Small intestine (tissue), 7 donors: Measurements from ENCODE around the gene LAMB2. TPM values are rescaled to one million over a fixed set of nuclear protein-coding genes. Genes with fewer than 3 reads are reported as not detected.

ENCODE experiments used
- DNase-seq, 2 donors: peaks; one replicate each; pipeline versions ENCODE4 v3.0.0 to v3.0.0-alpha.2; 2013
- FAIRE-seq: peaks from 2 replicates; lab custom pipeline; 2012; peaks lifted over from hg19 to GRCh38; lab: Jason Lieb, UNC
- H3K27ac ChIP-seq, 3 donors: one replicate each; pipeline ENCODE4 v1.5.1; 2013; ENCODE audit warnings: low read length in 2 of 3, mild to moderate bottlenecking in 2 of 3, control low read depth in 1 of 3, inconsistent platforms in 1 of 3, low read depth in 1 of 3, moderate library complexity in 1 of 3
- H3K27me3 ChIP-seq, 3 donors: one replicate each; pipeline ENCODE4 v1.6.1; 2013; ENCODE audit warnings: low read length in 3 of 3, inconsistent platforms in 1 of 3; ENCODE audit not compliant: control insufficient read depth in 3 of 3, insufficient read depth in 3 of 3
- H3K36me3 ChIP-seq, 3 donors: one replicate each; pipeline ENCODE4 v1.6.1; 2013; ENCODE audit warnings: low read length in 3 of 3, inconsistent platforms in 1 of 3, low read depth in 1 of 3, mild to moderate bottlenecking in 1 of 3, moderate library complexity in 1 of 3; ENCODE audit not compliant: control insufficient read depth in 3 of 3, insufficient read depth in 2 of 3
- H3K4me1 ChIP-seq, 3 donors: one replicate each; pipeline ENCODE4 v1.6.1; 2013; ENCODE audit warnings: low read length in 2 of 3, inconsistent platforms in 1 of 3, low read depth in 1 of 3, mild to moderate bottlenecking in 1 of 3, moderate library complexity in 1 of 3; ENCODE audit not compliant: control insufficient read depth in 3 of 3, insufficient read depth in 2 of 3
- H3K4me3 ChIP-seq, 3 donors: one replicate each; pipeline ENCODE4 v1.5.1; 2013; ENCODE audit warnings: low read length in 3 of 3, control low read depth in 1 of 3, inconsistent platforms in 1 of 3, low read depth in 1 of 3, mild to moderate bottlenecking in 1 of 3, moderate library complexity in 1 of 3
- H3K9me3 ChIP-seq, 2 donors: one replicate each; pipeline ENCODE4 v1.6.1; 2013; ENCODE audit warnings: low read depth in 1 of 2, low read length in 1 of 2; ENCODE audit not compliant: control insufficient read depth in 2 of 2, insufficient read depth in 1 of 2
- WGBS, 3 donors: extraction: QIAGEN DNeasy Blood & Tissue Kit; methylation state at CpG; one replicate each; pipeline ENCODE4 v1.1.7; 2013; 5-methylcytosine and 5-hydroxymethylcytosine counted together
- polyA plus RNA-seq, 4 donors: library from polyadenylated mRNA; stranded (reverse) in 3 of 4; unstranded in 1 of 4; fragments of 200-250 nt in 3 of 4; fragments of 120-200 nt in 1 of 4; gene quantifications; one replicate each; pipeline versions ENCODE4 v1.2.1 to v1.2.3, GENCODE V29; 2013
- donor health status: healthy with polysubstance abuse.
- donor health status: control.
- donor health status: control.
- donor health status: Bipolar disorder and iron deficiency.
- donor health status: healthy.

The LAMB2 gene
- polyA plus RNA-seq, 4 donors: 124 to 598 (median 246) TPM

DNA sequence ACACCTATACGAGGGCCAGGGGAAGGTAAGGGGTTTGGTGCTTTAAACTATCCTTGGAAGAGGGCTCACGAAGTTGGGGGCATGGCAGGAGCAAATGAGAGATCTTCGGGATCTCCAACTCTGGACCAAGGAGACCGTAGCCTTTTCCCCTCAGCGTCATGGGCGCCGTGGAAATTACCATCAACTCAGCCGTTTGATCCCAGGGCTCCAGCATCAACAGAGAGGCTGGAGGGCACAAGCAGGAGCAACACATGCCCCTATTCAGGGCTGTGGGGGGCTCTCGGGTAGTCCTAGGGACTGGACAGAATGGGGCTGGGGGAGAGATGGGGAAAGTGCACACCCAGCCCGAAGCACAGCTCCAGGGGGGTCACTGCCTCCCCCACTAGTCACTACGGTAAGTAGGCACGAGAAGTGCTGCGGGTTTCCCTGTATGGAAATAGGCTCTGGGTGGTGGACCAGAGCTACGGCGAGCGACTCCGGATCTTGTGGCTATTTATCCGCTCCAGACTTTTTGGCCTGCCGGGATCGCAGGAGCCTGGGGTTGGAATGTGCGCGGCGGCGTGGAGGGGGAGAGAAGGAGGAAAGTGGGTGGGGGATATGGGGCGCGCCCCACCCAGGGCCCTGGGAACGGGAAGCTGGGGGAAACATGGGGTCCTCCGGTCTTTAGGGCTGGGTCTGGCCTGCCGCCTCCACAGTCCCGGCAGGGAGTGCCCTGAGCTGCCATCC, 539 bp upstream of the LAMB2 start:
- no peaks in the 10 kb centered on the region for H3K27me3 ChIP-seq
- peak overlapping the region; percentile 8 to 77 (median 51) for H3K27ac ChIP-seq
- DNase-seq (peak; percentile 86 to 94), FAIRE-seq (no peak)
- peaks cover 0 to 37% (median 0%) of the 10 kb centered on the region in 3 donors for H3K36me3 ChIP-seq
- no peaks in the 10 kb centered on the region for H3K9me3 ChIP-seq
- WGBS, 3 donors: 2 to 9% (median 4%) methylated on average over 29 to 30 of the region's 30 CpGs
- peaks cover 0 to 16% (median 4%) of the 10 kb centered on the region in 3 donors for H3K4me1 ChIP-seq
- H3K4me3 ChIP-seq: peak overlapping the region in 2 of 3 donors; percentile 54 to 56

DNA sequence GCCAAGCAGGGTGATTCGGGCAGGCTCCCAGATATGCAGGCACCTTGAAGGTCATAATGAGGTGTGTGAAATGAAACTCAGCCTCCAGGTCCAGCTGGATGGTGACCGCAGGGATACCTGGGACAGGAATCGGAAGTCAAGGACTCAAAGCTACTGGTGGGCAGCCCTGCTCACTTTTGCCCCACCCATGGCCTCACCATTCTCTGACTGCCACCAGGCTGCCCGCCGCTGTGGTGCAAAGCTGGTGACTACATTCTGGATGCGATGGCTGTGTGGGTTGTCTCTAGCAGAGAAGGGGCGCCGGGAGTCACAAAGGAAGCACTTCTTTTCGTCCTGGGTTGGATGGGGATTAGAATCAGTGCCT, 795 bp downstream of the LAMB2 start:
- 56 to 62% (median 58%) methylated on average over 9 of the region's 9 CpGs for WGBS, 3 donors
- peak overlapping the region in 2 of 3 donors; percentile 51 to 92 for H3K27ac ChIP-seq
- peaks cover 0 to 16% (median 4%) of the 10 kb centered on the region in 3 donors for H3K4me1 ChIP-seq

DNA sequence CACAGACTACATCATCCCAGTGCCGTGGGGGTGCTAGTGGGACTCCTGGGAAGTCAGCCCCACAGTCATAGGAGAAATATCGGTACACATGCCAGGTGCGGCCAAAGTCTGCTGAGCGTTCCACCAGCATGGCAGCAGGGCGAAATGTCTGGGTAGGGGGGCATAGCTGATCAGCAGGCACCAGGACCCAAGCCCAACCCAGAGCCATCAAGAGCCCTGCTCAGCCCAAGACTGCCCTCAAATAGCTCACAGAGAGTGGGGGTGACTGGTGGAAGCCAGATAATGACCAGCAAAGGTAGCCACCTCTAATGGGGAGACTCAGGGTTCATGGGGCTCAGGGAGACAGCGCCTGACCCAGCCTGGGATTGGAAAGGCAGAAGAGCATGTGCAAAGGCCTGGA, 1.3 kb downstream of the LAMB2 start:
- WGBS, 3 donors: 90 to 93% (median 91%) methylated on average over 6 of the region's 6 CpGs
- Histone ChIP-seq H3K27me3 (no peaks in the 10 kb centered on the region), H3K4me3 (peak overlapping the region in 1 of 3 donors; percentile 54), H3K36me3 (peaks cover 0 to 47% (median 0%) of the 10 kb centered on the region in 3 donors), H3K27ac (peak overlapping the region in 1 of 3 donors; percentile 92), H3K4me1 (peaks cover 0 to 16% (median 4%) of the 10 kb centered on the region in 3 donors), H3K9me3 (no peaks in the 10 kb centered on the region)
- DNase-seq (no peak), FAIRE-seq (no peak)

More for the DNA sequence above, 795 bp downstream of the LAMB2 start:
- Histone ChIP-seq H3K4me3 (peak overlapping the region in 2 of 3 donors; percentile 54 to 56), H3K27me3 (no peaks in the 10 kb centered on the region), H3K9me3 (no peaks in the 10 kb centered on the region), H3K36me3 (peaks cover 0 to 42% (median 0%) of the 10 kb centered on the region in 3 donors)
- FAIRE-seq (no peak), DNase-seq (no peak)

DNA sequence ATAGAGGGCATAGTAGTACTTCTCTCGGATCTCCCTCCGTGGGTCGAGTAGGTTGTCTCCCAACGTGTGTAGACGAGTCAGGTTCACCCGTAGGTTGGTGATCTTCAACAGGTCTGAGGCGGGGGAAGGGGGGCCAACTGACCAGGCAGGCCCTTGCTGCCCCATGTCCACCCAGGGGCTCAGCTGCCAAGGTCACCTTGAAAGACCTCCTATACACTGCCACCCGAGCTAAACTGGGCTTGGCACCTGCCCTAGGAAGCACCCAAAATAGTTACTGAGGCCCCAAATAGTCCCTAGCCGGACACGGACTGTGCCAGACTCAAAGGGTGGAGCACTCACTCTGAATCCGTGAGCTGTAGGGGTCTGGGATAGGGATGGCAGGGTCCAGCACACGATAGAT, 1.8 kb downstream of the LAMB2 start:
- Histone ChIP-seq H3K36me3 (peaks cover 0 to 52% (median 0%) of the 10 kb centered on the region in 3 donors), H3K4me1 (peaks cover 0 to 16% (median 4%) of the 10 kb centered on the region in 3 donors), H3K9me3 (no peaks in the 10 kb centered on the region), H3K4me3 (no peak overlapping the region), H3K27me3 (no peaks in the 10 kb centered on the region), H3K27ac (no peak overlapping the region)
- WGBS, 3 donors: 80 to 91% (median 82%) methylated on average over 12 of the region's 12 CpGs
- FAIRE-seq (no peak), DNase-seq (no peak)

DNA sequence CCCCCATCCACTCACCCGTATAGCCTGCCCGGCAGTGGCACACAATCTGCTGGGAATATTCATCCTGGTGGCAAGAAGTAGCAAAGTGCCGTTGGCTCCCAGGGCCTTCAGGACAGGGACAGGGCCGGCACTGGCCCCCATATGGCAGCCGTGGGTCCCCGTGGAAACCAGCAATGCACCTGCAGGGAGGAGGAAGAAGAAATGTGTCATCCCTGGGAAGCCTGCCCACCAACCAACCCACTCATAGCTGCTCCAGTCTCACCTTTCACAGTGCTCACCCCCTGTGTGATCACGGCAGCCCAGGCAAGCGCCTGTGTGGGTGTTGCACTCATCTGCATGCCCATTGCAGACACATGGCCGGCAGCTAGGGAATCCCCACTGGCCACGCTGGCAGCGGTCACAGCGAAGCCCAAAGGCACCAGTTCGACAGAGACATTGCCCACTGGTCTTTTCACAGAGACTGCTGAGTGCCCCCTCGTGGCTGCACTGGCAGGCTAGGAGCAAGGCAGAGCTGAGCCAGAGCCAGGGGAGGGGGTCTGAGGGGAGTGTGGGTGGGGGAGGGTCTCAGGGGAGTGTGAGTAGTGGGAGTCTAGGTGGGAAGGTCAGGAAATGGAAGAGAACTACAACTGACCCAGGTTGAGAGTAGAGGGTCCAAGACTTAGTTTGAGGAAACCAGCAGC, 7.7 kb downstream of the LAMB2 start:
- Histone ChIP-seq H3K4me1 (no peaks in the 10 kb centered on the region), H3K9me3 (no peaks in the 10 kb centered on the region), H3K36me3 (peaks cover 0 to 84% (median 0%) of the 10 kb centered on the region in 3 donors), H3K27ac (no peak overlapping the region), H3K27me3 (no peaks in the 10 kb centered on the region), H3K4me3 (no peak overlapping the region)
- WGBS, 3 donors: 79 to 82% (median 82%) methylated on average over 14 of the region's 14 CpGs
- DNase-seq (no peak), FAIRE-seq (no peak)

DNA sequence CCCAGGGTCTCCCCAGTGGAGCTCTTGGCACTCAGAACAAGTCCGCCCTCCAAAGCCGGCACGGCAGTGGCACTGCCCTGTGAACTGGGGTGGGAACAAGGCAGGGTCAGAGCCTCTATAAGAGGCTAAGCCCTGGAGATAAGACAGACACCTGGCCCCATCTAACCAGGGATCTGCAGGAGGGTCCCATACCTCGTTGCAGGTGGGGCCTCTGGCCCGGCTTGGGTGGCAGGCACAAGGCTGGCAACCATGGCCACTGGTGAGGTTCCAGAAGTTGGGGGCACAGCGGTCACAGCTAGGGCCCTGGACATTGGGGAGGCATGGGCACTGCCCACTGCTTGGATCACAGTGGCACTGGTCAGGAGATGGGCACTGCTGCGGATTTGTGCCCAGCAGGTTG, 8.6 kb downstream of the LAMB2 start:
- Histone ChIP-seq H3K9me3 (no peaks in the 10 kb centered on the region), H3K4me1 (peaks cover 0 to 8% (median 5%) of the 10 kb centered on the region in 3 donors), H3K27ac (no peak overlapping the region), H3K36me3 (peaks cover 0 to 79% (median 0%) of the 10 kb centered on the region in 3 donors), H3K4me3 (no peak overlapping the region), H3K27me3 (no peaks in the 10 kb centered on the region)
- WGBS, 3 donors: 76 to 86% (median 77%) methylated on average over 7 of the region's 7 CpGs
- FAIRE-seq (no peak), DNase-seq (no peak)

DNA sequence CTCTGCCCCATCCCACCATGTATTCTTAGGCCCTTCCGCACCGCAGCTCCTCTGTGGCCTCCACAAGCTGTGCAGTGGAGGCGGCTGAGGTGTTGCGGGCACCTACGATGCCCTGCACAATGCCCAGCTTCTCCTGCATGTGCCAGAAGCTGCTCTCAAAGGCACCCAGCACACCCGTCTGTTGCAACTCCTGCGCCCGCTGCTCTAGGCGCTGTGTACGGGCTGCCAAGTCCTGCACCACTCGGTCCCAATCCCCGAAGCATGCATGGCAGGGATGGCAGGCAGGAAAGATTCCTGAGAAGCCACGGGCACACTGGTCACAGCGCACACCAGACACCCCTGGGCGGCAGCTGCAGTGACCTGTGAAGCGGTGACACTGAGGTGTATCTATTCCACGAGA, 9.2 kb downstream of the LAMB2 start:
- FAIRE-seq (no peak), DNase-seq (no peak)
- H3K4me3 ChIP-seq: no peak overlapping the region
- H3K9me3 ChIP-seq: no peaks in the 10 kb centered on the region
- WGBS, 3 donors: 93 to 95% (median 94%) methylated on average over 17 of the region's 17 CpGs
- no peaks in the 10 kb centered on the region for H3K27me3 ChIP-seq
- peaks cover 0 to 11% (median 6%) of the 10 kb centered on the region in 3 donors for H3K4me1 ChIP-seq
- H3K36me3 ChIP-seq: peaks cover 0 to 79% (median under 1%) of the 10 kb centered on the region in 3 donors
- H3K27ac ChIP-seq: no peak overlapping the region

DNA sequence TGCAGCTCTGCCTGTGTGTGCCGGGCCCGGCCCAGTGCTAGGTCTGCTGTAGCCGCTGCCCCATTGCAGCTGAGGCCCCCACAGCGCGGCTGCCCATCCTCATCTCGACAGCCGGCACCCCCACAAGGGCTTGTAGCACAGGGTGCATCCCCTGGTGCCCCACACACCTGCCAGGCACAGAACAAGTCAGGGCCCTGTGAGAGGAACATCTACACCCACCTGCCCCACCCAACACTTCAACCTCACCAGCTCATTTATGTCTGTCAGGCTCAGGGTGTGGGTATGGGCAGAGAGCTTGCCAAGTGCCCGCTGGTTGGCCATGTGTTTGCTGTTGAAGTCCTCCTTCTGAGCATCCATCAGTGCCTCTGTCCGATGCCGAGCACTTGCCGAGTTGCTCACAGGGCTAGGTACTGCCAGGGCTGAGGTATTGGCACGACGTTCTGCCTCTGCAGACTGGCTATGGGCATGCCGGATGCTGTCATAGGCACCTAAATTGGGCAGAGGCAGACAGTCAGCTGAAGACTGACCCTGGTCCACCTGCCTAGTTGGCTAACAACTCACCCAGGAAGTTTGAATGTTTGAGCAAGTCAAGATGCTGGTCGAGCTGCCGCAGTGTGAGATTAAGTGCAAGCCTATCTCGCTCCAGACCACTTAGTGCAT, 9.8 kb downstream of the LAMB2 start:
- peaks cover 0 to 11% (median 6%) of the 10 kb centered on the region in 3 donors for H3K4me1 ChIP-seq
- H3K36me3 ChIP-seq: peaks cover 0 to 78% (median 2%) of the 10 kb centered on the region in 3 donors
- no peaks in the 10 kb centered on the region for H3K27me3 ChIP-seq
- DNase-seq: no peak
- 93 to 94% (median 93%) methylated on average over 17 of the region's 17 CpGs for WGBS, 3 donors
- no peak overlapping the region for H3K4me3 ChIP-seq
- H3K9me3 ChIP-seq: no peaks in the 10 kb centered on the region
- FAIRE-seq: no peak
- no peak overlapping the region for H3K27ac ChIP-seq
